Fibroblast of skin of left biceps (primary cell): Measurements from ENCODE around the gene IMMP2L.

Experiments
- DNase-seq, 2 experiments: peaks; one replicate each; pipeline ENCODE4 v3.0.0-alpha.2; 2013; ENCODE audit warnings: low read depth in 2 of 2

Gene IMMP2L

GRCh38 chr7:111215550-111215949 is 346.7 kb downstream of the IMMP2L start:
- no peak for DNase-seq

- DNase-seq = no peak
Measured at GRCh38 chr7:111212857-111213523, 349.3 kb downstream of the IMMP2L start.

- peak; percentile 37 to 43 for DNase-seq
Measured at GRCh38 chr7:111210996-111211395, 351.3 kb downstream of the IMMP2L start.

- no peak for DNase-seq
Measured at GRCh38 chr7:111210043-111210442, 352.2 kb downstream of the IMMP2L start.

- no peak for DNase-seq
Measured at GRCh38 chr7:111205251-111205650, 357.0 kb downstream of the IMMP2L start.

- DNase-seq = no peak
Measured at GRCh38 chr7:111202321-111202720, 360.0 kb downstream of the IMMP2L start.

GRCh38 chr7:111199643-111200042 is 362.6 kb downstream of the IMMP2L start:
- no peak for DNase-seq

GRCh38 chr7:111198255-111198654 is 364.0 kb downstream of the IMMP2L start:
- DNase-seq = peak; percentile 96 to 97

- no peak for DNase-seq
Measured at GRCh38 chr7:111196655-111197054, 365.6 kb downstream of the IMMP2L start.

GRCh38 chr7:111192614-111193413 is 369.5 kb downstream of the IMMP2L start:
- DNase-seq = no peak

GRCh38 chr7:111190804-111191203 is 371.5 kb downstream of the IMMP2L start:
- DNase-seq = no peak

GRCh38 chr7:111184987-111185386 is 377.3 kb downstream of the IMMP2L start:
- no peak for DNase-seq

GRCh38 chr7:111183321-111183720 is 379.0 kb downstream of the IMMP2L start:
- no peak for DNase-seq

GRCh38 chr7:111180338-111180737 is 382.0 kb downstream of the IMMP2L start:
- DNase-seq = no peak

- no peak for DNase-seq
Measured at GRCh38 chr7:111175908-111176441, 386.3 kb downstream of the IMMP2L start.

GRCh38 chr7:111174510-111174909 is 387.8 kb downstream of the IMMP2L start:
- no peak for DNase-seq

- no peak for DNase-seq
Measured at GRCh38 chr7:111173990-111174389, 388.3 kb downstream of the IMMP2L start.

GRCh38 chr7:111173528-111173927 is 388.8 kb downstream of the IMMP2L start:
- DNase-seq = no peak

- no peak for DNase-seq
Measured at GRCh38 chr7:111172564-111173257, 389.6 kb downstream of the IMMP2L start.

- DNase-seq = peak; percentile 47 to 52
Measured at GRCh38 chr7:111168182-111168581, 394.1 kb downstream of the IMMP2L start.

- no peak for DNase-seq
Measured at GRCh38 chr7:111164442-111164841, 397.9 kb downstream of the IMMP2L start.

- no peak for DNase-seq
Measured at GRCh38 chr7:111162692-111163091, 399.6 kb downstream of the IMMP2L start.
